ENCODE results near the gene NOS1AP.

DNA sequence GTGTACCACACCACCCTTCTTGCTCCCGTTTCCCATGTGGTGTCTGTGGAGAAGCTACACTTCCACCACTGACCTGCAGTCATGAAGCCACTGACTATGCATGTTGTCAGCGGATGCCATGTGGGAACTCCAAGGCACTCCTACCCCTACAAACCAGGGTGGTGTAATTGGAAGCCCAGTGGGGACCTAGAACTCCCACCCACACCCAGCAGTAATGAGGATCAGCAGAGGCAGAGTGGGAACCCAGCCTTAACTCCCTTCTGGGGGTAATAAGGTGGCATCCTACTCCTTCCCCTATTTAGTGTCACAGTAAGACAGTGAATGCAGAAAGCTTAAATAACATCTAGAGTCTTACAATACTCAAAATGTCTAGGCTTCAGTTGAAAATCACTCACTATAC lies 228.8 kb downstream of the NOS1AP start:
- TF ChIP-seq, protein P1, sequence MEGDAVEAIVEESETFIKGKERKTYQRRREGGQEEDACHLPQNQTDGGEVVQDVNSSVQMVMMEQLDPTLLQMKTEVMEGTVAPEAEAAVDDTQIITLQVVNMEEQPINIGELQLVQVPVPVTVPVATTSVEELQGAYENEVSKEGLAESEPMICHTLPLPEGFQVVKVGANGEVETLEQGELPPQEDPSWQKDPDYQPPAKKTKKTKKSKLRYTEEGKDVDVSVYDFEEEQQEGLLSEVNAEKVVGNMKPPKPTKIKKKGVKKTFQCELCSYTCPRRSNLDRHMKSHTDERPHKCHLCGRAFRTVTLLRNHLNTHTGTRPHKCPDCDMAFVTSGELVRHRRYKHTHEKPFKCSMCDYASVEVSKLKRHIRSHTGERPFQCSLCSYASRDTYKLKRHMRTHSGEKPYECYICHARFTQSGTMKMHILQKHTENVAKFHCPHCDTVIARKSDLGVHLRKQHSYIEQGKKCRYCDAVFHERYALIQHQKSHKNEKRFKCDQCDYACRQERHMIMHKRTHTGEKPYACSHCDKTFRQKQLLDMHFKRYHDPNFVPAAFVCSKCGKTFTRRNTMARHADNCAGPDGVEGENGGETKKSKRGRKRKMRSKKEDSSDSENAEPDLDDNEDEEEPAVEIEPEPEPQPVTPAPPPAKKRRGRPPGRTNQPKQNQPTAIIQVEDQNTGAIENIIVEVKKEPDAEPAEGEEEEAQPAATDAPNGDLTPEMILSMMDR (conservative IDR thresholded peaks at IDR 0.05; ENCODE audit: low read length), result no peak
- no peak for TF ChIP-seq EZH2phosphoT487 (IDR thresholded peaks at IDR 0.05; ENCODE audit: borderline replicate concordance, low read depth, low read length)

All from OCI-LY7 (cell line).